GM12874 (cell line): ENCODE measurements around the gene LIMD2.

ENCODE experiments used
- CTCF ChIP-seq: IDR thresholded peaks from 2 replicates; pipeline ENCODE4 v1.5.1; 2011; ENCODE audit warnings: low read depth, mild to moderate bottlenecking, control low read depth, low read length, moderate library complexity; ENCODE audit not compliant: insufficient read depth

LIMD2 gene

GRCh38 chr17:63685041-63685440, 14.9 kb downstream of the LIMD2 start:
- no peak for TF ChIP-seq CTCF

DNA sequence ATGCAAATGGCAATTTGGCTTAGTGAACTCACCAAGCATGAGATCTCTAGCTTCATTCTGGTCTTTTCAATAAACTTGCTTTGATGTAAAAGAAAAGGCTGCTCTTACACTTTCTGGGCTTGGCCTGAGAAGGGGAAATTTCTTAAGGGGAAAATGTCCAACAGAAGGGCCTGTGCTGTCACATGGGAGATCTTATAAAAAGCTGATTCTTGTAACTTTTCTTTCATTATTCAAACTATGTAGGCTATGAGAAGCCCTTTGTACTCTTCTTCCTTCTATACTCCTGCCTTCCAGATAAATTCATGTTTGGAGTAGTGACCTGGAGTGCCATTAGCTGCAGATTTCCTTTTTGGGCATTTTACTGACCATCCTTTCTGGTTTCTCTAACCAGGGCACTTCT, 16.9 kb downstream of the LIMD2 start:
- TF ChIP-seq CTCF: no peak

- no peak for TF ChIP-seq CTCF
These were observed 17.5 kb downstream of the LIMD2 start for GRCh38 chr17:63682441-63682840.

- TF ChIP-seq CTCF: no peak
These were observed 18.4 kb downstream of the LIMD2 start for GRCh38 chr17:63681530-63681929.

DNA sequence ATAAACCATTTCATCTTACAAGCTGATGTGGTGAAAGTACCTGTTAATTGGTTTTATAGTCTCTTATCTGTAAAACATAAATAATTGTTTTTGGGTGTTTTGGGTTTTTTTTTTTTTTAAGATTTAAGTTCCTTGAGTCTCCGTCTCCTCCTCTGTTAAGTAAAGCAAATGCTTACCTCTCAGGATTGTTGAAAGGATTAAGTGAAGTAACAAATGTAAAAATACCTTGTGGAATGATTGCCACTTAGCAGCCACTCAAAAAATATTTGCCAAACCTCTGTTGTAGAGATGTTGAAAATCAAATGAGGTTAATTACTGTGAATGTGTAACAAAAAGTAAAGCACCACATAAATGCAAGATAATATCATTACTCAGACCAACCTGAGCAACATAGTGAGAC, 19.2 kb downstream of the LIMD2 start:
- TF ChIP-seq CTCF: no peak

- TF ChIP-seq CTCF: 0 out of 2 replicates have a peak, but pooled peaks have one; percentile 5
These were observed 20.7 kb downstream of the LIMD2 start for GRCh38 chr17:63679214-63679613.

GRCh38 chr17:63676584-63676983, 23.3 kb downstream of the LIMD2 start:
- TF ChIP-seq CTCF: no peak
